Measurements from ENCODE around the gene TET3. TPM values are rescaled to one million over a fixed set of nuclear protein-coding genes. Genes with fewer than 3 reads are reported as not detected.

Gene TET3
- total RNA-seq, 6 experiments from 2014 or later = 3.7 to 6.8 (median 5.1) TPM

DNA sequence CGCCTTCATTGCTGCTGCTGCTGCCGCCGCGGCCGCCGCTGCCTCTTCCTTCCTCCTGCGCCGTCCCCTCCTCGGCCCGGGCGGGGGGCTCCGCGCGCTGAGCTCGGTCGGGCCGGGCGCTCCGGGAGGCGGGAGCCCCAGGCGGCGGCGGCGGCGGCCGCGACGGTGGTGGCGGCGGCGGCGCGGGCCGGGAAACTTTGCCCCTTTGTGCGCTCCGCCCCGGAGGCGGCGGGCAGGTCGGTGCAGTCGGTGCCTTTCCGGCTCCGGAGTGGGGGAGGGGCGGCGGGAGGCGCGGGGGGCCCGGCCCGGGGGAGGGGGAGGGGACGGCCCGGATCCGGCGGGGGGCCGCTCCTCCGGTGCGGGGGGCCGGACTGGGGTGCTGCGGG, 205 bp downstream of the TET3 start:
- Histone ChIP-seq H3K27me3 (no peaks in the 10 kb centered on the region), H3K9me3 (no peaks in the 10 kb centered on the region), H3K27ac (peak overlapping the region in 1 of 3 donors; percentile 84), H3K4me1 (peaks cover 0 to 49% (median 18%) of the 10 kb centered on the region in 4 donors), H3K36me3 (no peaks in the 10 kb centered on the region), H3K4me3 (peak overlapping the region; percentile 63 to 80 (median 73))
- intact Hi-C loops (cut with DNase I) = no loop called here
- peak; percentile 86 to 88 (median 87) for DNase-seq
- WGBS (ENCODE audit: insufficient coverage, low coverage, low lambda C conversion rate, missing lambda C conversion rate) = no CpG with 5 or more reads among the region's 58 CpGs
- peak; percentile 22 to 44 (median 36) for ATAC-seq
- peak; percentile 34 for TF ChIP-seq POLR2A (IDR thresholded peaks at IDR 0.05)
- TF ChIP-seq, protein P1, sequence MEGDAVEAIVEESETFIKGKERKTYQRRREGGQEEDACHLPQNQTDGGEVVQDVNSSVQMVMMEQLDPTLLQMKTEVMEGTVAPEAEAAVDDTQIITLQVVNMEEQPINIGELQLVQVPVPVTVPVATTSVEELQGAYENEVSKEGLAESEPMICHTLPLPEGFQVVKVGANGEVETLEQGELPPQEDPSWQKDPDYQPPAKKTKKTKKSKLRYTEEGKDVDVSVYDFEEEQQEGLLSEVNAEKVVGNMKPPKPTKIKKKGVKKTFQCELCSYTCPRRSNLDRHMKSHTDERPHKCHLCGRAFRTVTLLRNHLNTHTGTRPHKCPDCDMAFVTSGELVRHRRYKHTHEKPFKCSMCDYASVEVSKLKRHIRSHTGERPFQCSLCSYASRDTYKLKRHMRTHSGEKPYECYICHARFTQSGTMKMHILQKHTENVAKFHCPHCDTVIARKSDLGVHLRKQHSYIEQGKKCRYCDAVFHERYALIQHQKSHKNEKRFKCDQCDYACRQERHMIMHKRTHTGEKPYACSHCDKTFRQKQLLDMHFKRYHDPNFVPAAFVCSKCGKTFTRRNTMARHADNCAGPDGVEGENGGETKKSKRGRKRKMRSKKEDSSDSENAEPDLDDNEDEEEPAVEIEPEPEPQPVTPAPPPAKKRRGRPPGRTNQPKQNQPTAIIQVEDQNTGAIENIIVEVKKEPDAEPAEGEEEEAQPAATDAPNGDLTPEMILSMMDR (IDR thresholded peaks at IDR 0.05) = no peak

DNA sequence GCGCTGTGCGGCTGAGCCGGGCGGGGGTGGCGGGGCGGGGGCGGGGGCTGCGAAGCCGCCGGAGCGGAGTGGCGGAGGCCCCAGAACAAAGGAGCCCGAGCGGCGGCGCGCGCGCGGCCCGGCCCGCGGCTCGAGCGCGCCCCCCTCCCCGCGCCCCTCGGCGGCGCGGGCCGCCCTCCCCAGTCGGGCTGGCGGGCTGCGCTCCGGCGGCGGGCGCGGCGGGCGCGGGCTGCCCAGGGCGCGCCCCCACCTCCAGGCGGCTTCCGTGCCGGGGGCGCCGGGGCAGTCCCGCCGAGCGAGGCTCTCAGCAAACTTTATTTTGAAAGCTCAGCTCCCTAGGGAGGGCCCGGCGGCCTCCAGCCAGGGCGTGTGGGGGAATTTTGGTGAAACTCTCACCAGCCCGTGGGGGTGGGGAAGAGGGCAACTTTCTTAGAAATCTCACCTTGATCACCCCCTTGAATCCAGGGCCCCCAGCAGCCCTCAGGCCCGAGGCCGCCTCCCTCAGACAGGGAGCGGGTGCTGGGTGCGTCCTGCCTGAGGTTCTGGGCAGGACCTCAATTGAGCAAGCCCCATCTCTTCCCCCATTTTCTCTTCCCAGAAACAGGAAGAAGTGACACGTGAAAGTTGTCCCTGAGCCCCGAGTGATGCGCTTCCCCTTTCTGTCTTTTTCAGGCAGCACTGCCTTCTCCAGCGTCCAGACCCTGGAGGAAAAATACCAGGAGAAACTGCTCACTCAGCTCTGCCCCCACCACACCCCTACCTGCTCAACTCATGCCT, 786 bp downstream of the TET3 start:
- intact Hi-C loops (cut with DNase I) = no loop called here
- H3K27ac ChIP-seq = peak overlapping the region; percentile 24 to 84 (median 61)
- H3K4me1 ChIP-seq = peaks cover 0 to 48% (median 18%) of the 10 kb centered on the region in 4 donors
- TF ChIP-seq POLR2A (IDR thresholded peaks at IDR 0.05) = peak; percentile 53
- TF ChIP-seq, protein P1 (IDR thresholded peaks at IDR 0.05) = no peak
- peak overlapping the region; percentile 49 to 80 (median 73) for H3K4me3 ChIP-seq
- H3K27me3 ChIP-seq = no peaks in the 10 kb centered on the region
- DNase-seq (peak; percentile 52 to 69 (median 58)), ATAC-seq (peak in 2 of 4 donors; percentile 5 to 9)
- 12% methylated on average over 5 of the region's 66 CpGs for WGBS (ENCODE audit: insufficient coverage, low coverage, low lambda C conversion rate, missing lambda C conversion rate)
- H3K36me3 ChIP-seq = no peaks in the 10 kb centered on the region
- no peaks in the 10 kb centered on the region for H3K9me3 ChIP-seq

DNA sequence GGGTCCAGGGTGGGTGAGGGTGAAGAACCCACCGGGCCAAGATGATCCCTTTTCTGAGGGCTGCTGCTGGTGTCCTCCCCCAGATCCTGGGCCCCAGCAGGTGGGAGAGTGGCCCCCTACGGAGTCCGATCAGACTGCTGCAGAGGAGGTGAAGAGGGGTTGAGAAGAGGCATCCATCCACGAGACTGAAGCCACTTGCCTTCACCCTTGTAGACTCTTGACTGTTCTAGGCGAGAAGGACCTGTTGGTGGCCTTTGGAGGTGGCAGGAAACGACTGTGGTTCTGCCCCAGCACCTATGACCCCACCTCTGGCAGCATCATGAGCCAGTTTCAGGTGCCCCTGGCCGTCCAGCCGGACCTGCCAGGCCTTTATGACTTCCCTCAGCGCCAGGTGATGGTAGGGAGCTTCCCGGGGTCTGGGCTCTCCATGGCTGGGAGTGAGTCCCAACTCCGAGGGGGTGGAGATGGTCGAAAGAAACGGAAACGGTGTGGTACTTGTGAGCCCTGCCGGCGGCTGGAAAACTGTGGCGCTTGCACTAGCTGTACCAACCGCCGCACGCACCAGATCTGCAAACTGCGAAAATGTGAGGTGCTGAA, 1.5 kb downstream of the TET3 start:
- DNase-seq (no peak), ATAC-seq (no peak)
- 95% methylated on average over 12 of the region's 21 CpGs for WGBS (ENCODE audit: insufficient coverage, low coverage, low lambda C conversion rate, missing lambda C conversion rate)
- intact Hi-C loops (cut with DNase I) = no loop called here
- Histone ChIP-seq H3K27me3 (no peaks in the 10 kb centered on the region), H3K4me3 (peak overlapping the region; percentile 49 to 80 (median 51)), H3K4me1 (peaks cover 0 to 41% (median 16%) of the 10 kb centered on the region in 4 donors), H3K9me3 (no peaks in the 10 kb centered on the region), H3K36me3 (no peaks in the 10 kb centered on the region), H3K27ac (peak overlapping the region in 2 of 3 donors; percentile 61 to 84)
- TF ChIP-seq, protein P1 (IDR thresholded peaks at IDR 0.05) = no peak
- TF ChIP-seq POLR2A (IDR thresholded peaks at IDR 0.05) = no peak

DNA sequence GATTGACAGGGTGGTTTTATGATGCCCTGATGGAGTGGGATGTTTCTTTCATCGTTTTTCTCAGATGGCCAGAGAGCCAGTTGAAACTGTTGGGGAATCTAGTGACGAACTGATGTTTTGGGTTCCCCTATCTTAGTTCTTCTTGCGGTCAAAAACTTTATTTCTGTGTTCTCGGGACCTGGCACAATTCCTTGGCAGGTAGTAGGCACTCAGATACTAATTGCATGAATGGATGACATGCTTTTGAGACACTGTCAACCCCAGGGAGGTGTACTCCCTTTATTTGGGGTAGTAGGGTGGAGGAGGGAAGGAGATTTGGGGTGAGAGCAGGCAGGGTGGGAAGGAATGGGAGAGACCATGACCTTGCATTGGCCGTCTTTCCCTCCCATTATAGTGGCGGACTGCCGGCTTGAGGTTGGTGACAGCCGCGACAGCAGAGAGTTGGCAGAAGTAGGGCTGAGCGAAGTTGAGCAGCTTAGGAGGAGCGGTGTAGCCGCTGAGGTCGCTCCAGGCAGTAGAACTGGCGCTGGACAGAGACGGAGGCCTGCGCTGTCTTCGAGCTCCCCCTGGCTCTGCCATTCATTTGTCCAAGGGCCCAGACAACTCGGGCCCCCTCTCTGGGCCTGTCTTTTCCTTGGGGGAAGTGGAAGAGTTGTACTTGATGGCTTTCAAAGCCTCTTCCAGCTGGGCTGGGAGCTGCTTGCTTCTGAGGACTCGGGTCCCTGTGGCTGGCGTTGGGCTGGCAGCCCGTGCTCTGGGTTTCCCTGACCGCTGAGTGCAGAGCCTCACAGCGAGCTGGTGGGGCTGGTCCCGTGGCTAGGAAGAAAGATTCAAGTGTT, 2.6 kb downstream of the TET3 start:
- ATAC-seq (peak; percentile 37 to 50 (median 40)), DNase-seq (peak in 1 of 3 donors; percentile 52)
- H3K36me3 ChIP-seq = no peaks in the 10 kb centered on the region
- H3K27ac ChIP-seq = no peak overlapping the region
- no peaks in the 10 kb centered on the region for H3K9me3 ChIP-seq
- intact Hi-C loops (cut with DNase I) = no loop called here
- H3K4me3 ChIP-seq = peak overlapping the region; percentile 4 to 27 (median 4)
- H3K27me3 ChIP-seq = no peaks in the 10 kb centered on the region
- 31% methylated on average over 16 of the region's 24 CpGs for WGBS (ENCODE audit: insufficient coverage, low coverage, low lambda C conversion rate, missing lambda C conversion rate)
- TF ChIP-seq, protein P1 (IDR thresholded peaks at IDR 0.05) = peak in 3 of 4 donors; percentile 16 to 29 (median 19)
- TF ChIP-seq POLR2A (IDR thresholded peaks at IDR 0.05) = no peak
- H3K4me1 ChIP-seq = peaks cover 0 to 33% (median 10%) of the 10 kb centered on the region in 4 donors
